H9 (cell line): Measurements from ENCODE around the gene MEGF10. TPM values are rescaled to one million over a fixed set of nuclear protein-coding genes. Genes with fewer than 3 reads are reported as not detected.

Experiments
- DNase-seq: peaks from one replicate; pipeline ENCODE4 v3.0.0-alpha.2; 2017
- H2AFZ ChIP-seq: one replicate; pipeline ENCODE4 v1.6.1; 2013; ENCODE audit warnings: mild to moderate bottlenecking, low read length, control low read depth, moderate library complexity
- H2AK5ac ChIP-seq: 2 replicates; pipeline ENCODE4 v1.6.1; 2013; ENCODE audit warnings: low read length, control low read depth, mixed read lengths; ENCODE audit not compliant: insufficient read length
- H2BK120ac ChIP-seq: one replicate; pipeline ENCODE4 v1.6.1; 2013; ENCODE audit warnings: low read depth, mild to moderate bottlenecking, low read length, control low read depth, inconsistent platforms; ENCODE audit not compliant: poor library complexity, severe bottlenecking
- H2BK12ac ChIP-seq: 2 replicates; pipeline ENCODE4 v1.6.1; 2013; ENCODE audit warnings: low read length, control low read depth, mixed read lengths, low read depth; ENCODE audit not compliant: insufficient read length
- H2BK15ac ChIP-seq: 2 replicates; pipeline ENCODE4 v1.6.1; 2013; ENCODE audit warnings: low read depth, low read length, control low read depth
- H2BK20ac ChIP-seq: one replicate; pipeline ENCODE4 v1.6.1; 2013; ENCODE audit warnings: low read depth, mild to moderate bottlenecking, low read length, control low read depth, inconsistent platforms; ENCODE audit not compliant: poor library complexity, severe bottlenecking
- H2BK5ac ChIP-seq: 2 replicates; pipeline ENCODE4 v1.6.1; 2013; ENCODE audit warnings: low read length, control low read depth, mixed read lengths; ENCODE audit not compliant: insufficient read length
- H3K14ac ChIP-seq: 2 replicates; pipeline ENCODE4 v1.6.1; 2013; ENCODE audit warnings: low read length, control low read depth; ENCODE audit not compliant: insufficient read depth
- H3K18ac ChIP-seq: 2 replicates; pipeline ENCODE4 v1.6.1; 2013; ENCODE audit warnings: low read depth, mild to moderate bottlenecking, mixed read lengths, low read length, control low read depth; ENCODE audit not compliant: insufficient read length
- H3K23ac ChIP-seq: 2 replicates; pipeline ENCODE4 v1.6.1; 2013; ENCODE audit warnings: low read length, control low read depth, mixed read lengths, low read depth; ENCODE audit not compliant: insufficient read length
- H3K23me2 ChIP-seq: 2 replicates; pipeline ENCODE4 v1.6.1; 2013; ENCODE audit warnings: low read depth, mild to moderate bottlenecking, mixed read lengths, low read length, control low read depth; ENCODE audit not compliant: insufficient read length, poor library complexity, severe bottlenecking
- H3K27ac ChIP-seq: 2 replicates; pipeline ENCODE4 v1.5.1; 2013; ENCODE audit warnings: low read length, control low read depth, mixed read lengths, low read depth; ENCODE audit not compliant: insufficient read length
- H3K27me3 ChIP-seq: 2 replicates; pipeline ENCODE4 v1.6.1; 2013; ENCODE audit warnings: low read length, control low read depth, inconsistent platforms; ENCODE audit not compliant: insufficient read depth
- H3K4ac ChIP-seq: 2 replicates; pipeline ENCODE4 v1.6.1; 2013; ENCODE audit warnings: low read depth, mild to moderate bottlenecking, control low read depth, inconsistent platforms, low read length, moderate library complexity
- H3K4me1 ChIP-seq: 2 replicates; pipeline ENCODE4 v1.6.1; 2013; ENCODE audit warnings: low read length, control low read depth, inconsistent platforms; ENCODE audit not compliant: insufficient read depth
- H3K4me2 ChIP-seq: 2 replicates; pipeline ENCODE4 v1.6.1; 2013; ENCODE audit warnings: low read length, control low read depth, mixed read lengths; ENCODE audit not compliant: insufficient read length, insufficient read depth
- H3K56ac ChIP-seq: 2 replicates; pipeline ENCODE4 v1.6.1; 2013; ENCODE audit warnings: low read depth, mild to moderate bottlenecking, mixed read lengths, low read length, control low read depth; ENCODE audit not compliant: insufficient read length
- H3K79me1 ChIP-seq: 2 replicates; pipeline ENCODE4 v1.6.1; 2013; ENCODE audit warnings: low read depth, mild to moderate bottlenecking, moderate library complexity, low read length, control low read depth, inconsistent platforms; ENCODE audit not compliant: insufficient read depth, poor library complexity, severe bottlenecking
- H3K79me2 ChIP-seq: 2 replicates; pipeline ENCODE4 v1.6.1; 2013; ENCODE audit warnings: low read length, control low read depth, inconsistent platforms; ENCODE audit not compliant: insufficient read depth
- H3K9ac ChIP-seq: 2 replicates; pipeline ENCODE4 v1.6.1; 2013; ENCODE audit warnings: low read length, control low read depth, mixed read lengths; ENCODE audit not compliant: insufficient read length; ENCODE audit errors: extremely low read depth
- H3K9me3 ChIP-seq: one replicate; pipeline ENCODE4 v1.6.1; 2013; ENCODE audit warnings: low read depth, low read length, inconsistent platforms; ENCODE audit not compliant: control insufficient read depth
- H3T11ph ChIP-seq: one replicate; pipeline ENCODE4 v1.6.1; 2013; ENCODE audit warnings: mild to moderate bottlenecking, low read length, control low read depth, inconsistent platforms
- H4K20me1 ChIP-seq: one replicate; pipeline ENCODE4 v1.6.1; 2013; ENCODE audit not compliant: control insufficient read depth, insufficient read length, insufficient read depth
- H4K5ac ChIP-seq: 2 replicates; pipeline ENCODE4 v1.6.1; 2013; ENCODE audit warnings: low read depth, mild to moderate bottlenecking, mixed read lengths, low read length, control low read depth; ENCODE audit not compliant: insufficient read length
- H4K8ac ChIP-seq: replicated peaks from 2 replicates; pipeline ENCODE4 v1.6.1; 2013; ENCODE audit warnings: low read length, control low read depth, mixed read lengths, low read depth; ENCODE audit not compliant: insufficient read length
- H4K91ac ChIP-seq: 2 replicates; pipeline ENCODE4 v1.6.1; 2013; ENCODE audit warnings: low read depth, mild to moderate bottlenecking, moderate library complexity, mixed read lengths, low read length, control low read depth; ENCODE audit not compliant: insufficient read length
- H3K27ac Mint-ChIP-seq, 3 experiments: 2 replicates in 2 of 3; 3 replicates in 1 of 3; pipeline ENCODE4 v1.8.0; 2020 to 2021; ENCODE audit warnings: mixed read lengths in 3 of 3, mild to moderate bottlenecking in 1 of 3, moderate library complexity in 1 of 3
- H3K27me3 Mint-ChIP-seq: 2 replicates; pipeline ENCODE4 v1.8.0; 2021; ENCODE audit warnings: low read depth, mild to moderate bottlenecking, moderate library complexity, mixed read lengths
- H3K36me3 Mint-ChIP-seq, 3 experiments: 2 replicates in 2 of 3; 3 replicates in 1 of 3; pipeline ENCODE4 v1.8.0; 2020 to 2021; ENCODE audit warnings: low read depth in 3 of 3, mixed read lengths in 3 of 3; ENCODE audit not compliant: insufficient read depth in 1 of 3
- H3K4me1 Mint-ChIP-seq, 2 experiments: 2 replicates each; pipeline ENCODE4 v1.8.0; 2020; ENCODE audit warnings: mixed read lengths in 2 of 2
- H3K4me3 Mint-ChIP-seq, 2 experiments: 2 replicates in 1 of 2; 3 replicates in 1 of 2; pipeline ENCODE4 v1.8.0; 2020 to 2021; ENCODE audit warnings: mild to moderate bottlenecking in 2 of 2, mixed read lengths in 2 of 2, moderate library complexity in 1 of 2
- H3K9me3 Mint-ChIP-seq, 2 experiments: 2 replicates in 1 of 2; 3 replicates in 1 of 2; pipeline ENCODE4 v1.8.0; 2020; ENCODE audit warnings: mild to moderate bottlenecking in 2 of 2, mixed read lengths in 2 of 2, moderate library complexity in 1 of 2
- WGBS: extraction: QIAGEN DNeasy Blood & Tissue Kit; methylation state at CpG from one replicate; pipeline ENCODE4 v1.1.7; 2013; ENCODE audit warnings: missing lambda C conversion rate, low lambda C conversion rate, mixed read lengths; ENCODE audit not compliant: insufficient read length; ENCODE audit errors: extremely low coverage; 5-methylcytosine and 5-hydroxymethylcytosine counted together
- total RNA-seq: library from RNA; stranded (reverse); gene quantifications from 2 replicates; pipeline ENCODE4 v1.2.1, GENCODE V29; 2021
- TF ChIP-seq, protein P1 (sequence below): fragments of 200-600 bp; sonication (generic); conservative IDR thresholded peaks from 3 replicates; pipeline ENCODE4 v1.8.0; 2021; ENCODE audit warnings: antibody characterized with exemption, mild to moderate bottlenecking

The MEGF10 gene
- total RNA-seq, 1 experiment from 2014 or later, result 36.5 TPM

DNA sequence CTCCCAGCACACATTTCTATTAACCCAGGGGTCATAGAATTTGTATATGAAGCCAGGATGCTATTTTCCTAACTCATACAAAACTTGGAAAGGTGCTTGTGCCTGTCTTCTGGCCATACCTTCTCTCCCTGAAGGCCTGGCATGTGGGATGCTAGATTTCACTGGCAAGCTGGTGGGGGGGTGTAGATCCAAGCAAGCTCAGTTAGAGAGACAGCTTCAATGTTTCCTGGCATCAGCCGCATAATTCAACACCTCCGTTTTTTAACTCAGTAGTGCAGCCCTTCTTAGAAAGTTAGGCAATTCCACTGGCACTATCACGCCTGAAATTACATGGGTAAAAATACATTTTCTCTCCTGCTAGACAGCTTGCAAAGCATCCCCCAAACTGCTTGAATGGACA is 51.8 kb downstream of the MEGF10 start:
- WGBS, result no CpG with 5 or more reads among the region's 3 CpGs
- Histone ChIP-seq H4K8ac (no peak overlapping the region), H2BK15ac (no peak overlapping the region), H3K23me2 (no peaks in the 10 kb centered on the region), H3K4me2 (no peak overlapping the region), H3K18ac (no peak overlapping the region), H2AK5ac (no peak overlapping the region), H4K5ac (no peak overlapping the region), H2BK5ac (no peak overlapping the region), H3K56ac (no peak overlapping the region), H3K9ac (no peak overlapping the region), H3T11ph (no peak overlapping the region), H4K91ac (no peak overlapping the region), H3K4me1 (peaks cover 10% of the 10 kb centered on the region), H4K20me1 (no peaks in the 10 kb centered on the region), H2BK12ac (no peak overlapping the region), H3K23ac (no peak overlapping the region), H2AFZ (no peak overlapping the region), H3K79me2 (no peaks in the 10 kb centered on the region), H3K4ac (no peak overlapping the region), H3K27ac (no peak overlapping the region), H2BK20ac (no peak overlapping the region), H3K14ac (no peak overlapping the region), H3K9me3 (no peaks in the 10 kb centered on the region), H2BK120ac (no peak overlapping the region), H3K79me1 (no peaks in the 10 kb centered on the region), H3K27me3 (no peaks in the 10 kb centered on the region)
- Mint-ChIP-seq H3K4me3 (no peak overlapping the region), H3K4me1 (peaks cover 40 to 45% of the 10 kb centered on the region in 2 experiments), H3K9me3 (no peaks in the 10 kb centered on the region; a peak in 1 of 5 replicates), H3K27me3 (no peaks in the 10 kb centered on the region), H3K36me3 (peaks cover 19 to 50% (median 45%) of the 10 kb centered on the region in 3 experiments), H3K27ac (peak overlapping the region in 1 of 3 experiments; percentile 92; a peak in 2 of 7 replicates)
- DNase-seq, result no peak
- TF ChIP-seq, protein P1, sequence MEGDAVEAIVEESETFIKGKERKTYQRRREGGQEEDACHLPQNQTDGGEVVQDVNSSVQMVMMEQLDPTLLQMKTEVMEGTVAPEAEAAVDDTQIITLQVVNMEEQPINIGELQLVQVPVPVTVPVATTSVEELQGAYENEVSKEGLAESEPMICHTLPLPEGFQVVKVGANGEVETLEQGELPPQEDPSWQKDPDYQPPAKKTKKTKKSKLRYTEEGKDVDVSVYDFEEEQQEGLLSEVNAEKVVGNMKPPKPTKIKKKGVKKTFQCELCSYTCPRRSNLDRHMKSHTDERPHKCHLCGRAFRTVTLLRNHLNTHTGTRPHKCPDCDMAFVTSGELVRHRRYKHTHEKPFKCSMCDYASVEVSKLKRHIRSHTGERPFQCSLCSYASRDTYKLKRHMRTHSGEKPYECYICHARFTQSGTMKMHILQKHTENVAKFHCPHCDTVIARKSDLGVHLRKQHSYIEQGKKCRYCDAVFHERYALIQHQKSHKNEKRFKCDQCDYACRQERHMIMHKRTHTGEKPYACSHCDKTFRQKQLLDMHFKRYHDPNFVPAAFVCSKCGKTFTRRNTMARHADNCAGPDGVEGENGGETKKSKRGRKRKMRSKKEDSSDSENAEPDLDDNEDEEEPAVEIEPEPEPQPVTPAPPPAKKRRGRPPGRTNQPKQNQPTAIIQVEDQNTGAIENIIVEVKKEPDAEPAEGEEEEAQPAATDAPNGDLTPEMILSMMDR, result no peak
